ENCODE data around the gene PDIA2. TPM values are rescaled to one million over a fixed set of nuclear protein-coding genes. Genes with fewer than 3 reads are reported as not detected.

PDIA2 gene
- total RNA-seq, 1 experiment from 2014 or later: 1.1 TPM

GRCh38 chr16:290681-291405 is 7.9 kb downstream of the PDIA2 start:
- ATAC-seq (peak; percentile 13; the same call in 1 of the 2 replicates), DNase-seq (ENCODE audit: low read depth, low spot score) (no peak)
- H3K27ac ChIP-seq (ENCODE audit: low read length): no peak overlapping the region
- in situ Hi-C loops (cut with HindIII; ENCODE audit: low pct_unique_long_range_greater_than_20kb, low sequenced_read_pairs) (no loop called here), intact Hi-C loops (cut with micrococcal nuclease; ENCODE audit: unreplicated experiment) (no loop called here)
- no peaks in the 10 kb centered on the region for H3K9me3 ChIP-seq (ENCODE audit: control insufficient read depth, insufficient read depth, low read depth, low read length)
- no TSS peak for BruUV-seq (replicated peaks)
- no peak overlapping the region for H3K4me3 ChIP-seq (ENCODE audit: low read depth in 2 of 2, low read length in 2 of 2)
- no peaks in the 10 kb centered on the region for H3K36me3 ChIP-seq (ENCODE audit: control insufficient read depth, insufficient read depth, low read length)
- ChIA-PET POLR2A (interaction anchor here (0.5 to 0.6 kb wide), 2 partner anchors 11 to 102 kb away, joined by 3 read pairs; no protein-coding TSS in a partner anchor), CTCF (no interaction called here)
- no peaks in the 10 kb centered on the region for H3K4me1 ChIP-seq (ENCODE audit: control insufficient read depth, insufficient read depth, low read length)
- no peaks in the 10 kb centered on the region for H3K27me3 ChIP-seq (ENCODE audit: control insufficient read depth, insufficient read depth, low read length)
- TF ChIP-seq CTCF (IDR thresholded peaks at IDR 0.05): no peak
- TF ChIP-seq REST (IDR thresholded peaks at IDR 0.05; ENCODE audit: insufficient read depth in 1 of 2, low read depth in 2 of 2, low read length in 1 of 2): no peak
- TF ChIP-seq SIN3A (IDR thresholded peaks at IDR 0.05; ENCODE audit: borderline replicate concordance, insufficient read depth, low read depth, low read length): no peak
- TF ChIP-seq TCF7L2 (IDR thresholded peaks at IDR 0.05; ENCODE audit: low read depth, low read length): no peak
- no peak for TF ChIP-seq POLR2AphosphoS5 (IDR thresholded peaks at IDR 0.05; ENCODE audit: low read depth, low read length)

GRCh38 chr16:291539-291938 is 8.6 kb downstream of the PDIA2 start:
- BruUV-seq (replicated peaks): no TSS peak
- TF ChIP-seq CTCF (IDR thresholded peaks at IDR 0.05) (no peak), TCF7L2 (IDR thresholded peaks at IDR 0.05; ENCODE audit: low read depth, low read length) (no peak), POLR2AphosphoS5 (IDR thresholded peaks at IDR 0.05; ENCODE audit: low read depth, low read length) (no peak), SIN3A (IDR thresholded peaks at IDR 0.05; ENCODE audit: borderline replicate concordance, insufficient read depth, low read depth, low read length) (no peak), REST (IDR thresholded peaks at IDR 0.05; ENCODE audit: insufficient read depth in 1 of 2, low read depth in 2 of 2, low read length in 1 of 2) (no peak)
- intact Hi-C loops (cut with micrococcal nuclease; ENCODE audit: unreplicated experiment) (no loop called here), in situ Hi-C loops (cut with HindIII; ENCODE audit: low pct_unique_long_range_greater_than_20kb, low sequenced_read_pairs) (no loop called here)
- DNase-seq (ENCODE audit: low read depth, low spot score) (no peak), ATAC-seq (no peak)
- ChIA-PET CTCF (no interaction called here), POLR2A (interaction anchor here (0.5 kb wide), 1 partner anchor 101 kb away, joined by 3 read pairs; no protein-coding TSS in a partner anchor)
- H3K27me3 ChIP-seq (ENCODE audit: control insufficient read depth, insufficient read depth, low read length): no peaks in the 10 kb centered on the region
- H3K4me3 ChIP-seq (ENCODE audit: low read depth in 2 of 2, low read length in 2 of 2): no peak overlapping the region
- H3K9me3 ChIP-seq (ENCODE audit: control insufficient read depth, insufficient read depth, low read depth, low read length): no peaks in the 10 kb centered on the region
- no peaks in the 10 kb centered on the region for H3K36me3 ChIP-seq (ENCODE audit: control insufficient read depth, insufficient read depth, low read length)
- no peaks in the 10 kb centered on the region for H3K4me1 ChIP-seq (ENCODE audit: control insufficient read depth, insufficient read depth, low read length)
- no peak overlapping the region for H3K27ac ChIP-seq (ENCODE audit: low read length)
